HuH-7 (cell line): Measurements from ENCODE around the gene TSPYL1.
A peak's percentile ranks its signal among the peaks of the same experiment; 100 is the strongest.
"Not testable (repeated sequence)": the region's sequence is repeated elsewhere in the genome, so short reads cannot be mapped to it uniquely, and the experiment has no call there.

Experiments used
- DNase-seq: peaks from one replicate; pipeline ENCODE4 v3.0.0; 2011; ENCODE audit warnings: low spot score

Gene TSPYL1

DNA sequence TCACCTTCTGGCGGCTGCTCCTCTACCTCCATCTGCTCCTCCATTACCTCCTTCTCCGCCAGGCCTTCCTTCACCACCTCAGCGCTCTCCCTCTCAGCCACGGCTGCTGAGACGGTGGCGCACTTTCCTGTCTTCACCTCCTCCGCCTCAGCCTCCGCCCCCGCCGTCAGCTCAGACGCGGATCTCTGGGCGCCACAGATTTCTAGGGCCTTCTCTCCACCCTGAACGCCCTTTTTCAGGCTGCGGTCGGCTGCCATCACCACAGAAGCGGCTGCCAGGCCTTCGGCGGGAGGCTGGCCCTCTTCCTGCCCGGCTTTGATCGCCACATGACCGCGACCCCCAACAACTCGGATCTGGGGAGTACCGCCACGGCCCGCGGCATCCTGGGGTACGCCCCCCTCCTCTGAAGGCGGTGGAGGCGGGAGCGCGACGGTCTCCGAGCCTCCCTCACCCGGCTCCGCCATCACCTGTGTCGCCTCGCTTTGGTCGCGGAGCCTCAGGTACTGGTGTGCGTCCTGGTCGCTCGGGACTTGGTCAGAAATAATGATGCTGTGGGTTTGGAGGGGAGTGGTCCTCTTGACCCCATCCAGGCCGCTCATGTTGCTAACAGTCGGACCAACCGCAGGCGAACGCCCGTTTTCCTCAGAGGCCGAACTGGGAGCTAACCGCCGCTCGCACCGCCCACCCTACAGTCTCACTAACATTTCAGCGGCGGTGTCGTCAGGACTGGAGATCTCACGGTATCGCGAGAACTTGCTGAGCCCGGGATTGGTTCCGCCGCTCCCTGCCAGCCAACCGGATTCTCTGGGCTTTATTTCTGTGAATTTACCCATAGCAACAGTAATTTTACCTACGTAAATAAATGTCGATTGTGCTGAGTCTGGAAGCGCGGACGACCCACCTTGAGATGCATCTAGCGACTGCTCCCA, at the start of gene TSPYL1:
Gene TSPYL1, minus strand, starts transcription at position 699 of the 929 bp plus-strand sequence. Its CDS starts 100 bp downstream, at position 599.
- DNase-seq: peak; percentile 81

DNA sequence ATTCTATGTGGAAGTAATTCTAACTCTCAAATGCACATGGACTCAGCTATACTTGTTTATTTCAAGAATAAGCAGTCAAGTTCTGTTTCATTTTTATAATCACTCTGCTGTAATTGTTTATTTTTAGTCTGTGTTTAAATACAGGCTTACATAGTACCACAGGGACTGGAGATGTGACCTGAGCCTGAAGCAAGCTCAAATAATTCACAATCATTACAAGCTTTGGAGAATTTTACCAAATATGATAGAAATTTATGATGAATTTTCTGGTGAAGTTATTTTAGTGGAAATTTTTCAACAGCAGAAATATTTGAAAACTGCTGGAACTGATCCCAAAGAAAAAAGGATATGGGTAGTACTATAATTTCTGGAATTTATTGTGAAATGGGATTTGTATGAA, 49.4 kb upstream of the TSPYL1 start:
- DNase-seq: no peak

DNA sequence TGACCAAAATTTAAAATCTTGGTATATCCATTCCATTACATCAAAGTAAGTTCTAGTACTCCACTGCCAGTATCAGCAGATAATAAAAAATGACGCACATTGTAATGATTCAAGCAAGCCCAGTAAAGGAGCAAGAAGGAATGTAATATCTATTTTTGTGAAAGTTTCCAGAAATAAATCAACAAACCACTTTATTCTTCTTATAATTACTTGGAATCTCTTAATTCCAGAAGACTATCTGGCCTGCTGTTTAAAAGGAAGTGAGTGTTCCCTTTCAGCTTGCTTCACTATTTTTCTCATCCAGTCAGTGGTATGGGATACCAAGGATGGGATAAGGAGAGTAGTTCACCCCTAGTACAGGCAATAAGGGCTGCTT, 48.8 kb upstream of the TSPYL1 start:
- DNase-seq: no peak

DNA sequence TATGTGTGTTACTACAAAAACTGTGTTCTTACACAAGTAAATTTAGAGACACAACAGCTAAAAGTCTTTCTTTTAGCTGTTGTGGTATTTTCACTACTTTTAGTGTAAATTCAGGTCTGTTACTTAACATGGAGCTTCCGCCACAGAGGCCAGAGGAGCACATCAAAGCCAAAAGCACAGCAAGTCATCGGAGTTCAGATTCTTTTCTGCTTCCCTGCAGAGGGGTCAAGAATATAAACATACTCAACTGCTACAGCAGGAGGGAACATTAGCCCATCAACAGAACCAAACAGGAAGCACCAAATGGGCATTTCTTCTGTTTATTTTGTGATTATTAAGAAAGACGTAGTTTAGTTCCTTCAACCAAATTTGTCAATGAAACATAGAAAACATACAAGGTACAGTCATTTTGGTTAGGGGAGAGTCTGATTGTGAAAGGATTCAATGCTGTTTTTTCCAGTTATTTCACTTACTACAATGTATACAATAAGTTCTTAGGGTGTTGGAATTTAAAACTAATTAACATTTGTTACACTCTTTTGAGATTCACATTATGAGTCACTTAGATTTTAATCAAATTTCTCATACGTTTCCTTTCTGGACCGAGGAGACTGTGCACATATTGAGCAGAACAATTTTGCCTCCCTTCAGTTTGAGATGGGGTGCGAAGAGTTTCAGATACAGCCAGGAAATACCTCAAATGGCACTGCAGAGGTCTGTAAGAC, 48.2 kb upstream of the TSPYL1 start:
- no peak for DNase-seq

DNA sequence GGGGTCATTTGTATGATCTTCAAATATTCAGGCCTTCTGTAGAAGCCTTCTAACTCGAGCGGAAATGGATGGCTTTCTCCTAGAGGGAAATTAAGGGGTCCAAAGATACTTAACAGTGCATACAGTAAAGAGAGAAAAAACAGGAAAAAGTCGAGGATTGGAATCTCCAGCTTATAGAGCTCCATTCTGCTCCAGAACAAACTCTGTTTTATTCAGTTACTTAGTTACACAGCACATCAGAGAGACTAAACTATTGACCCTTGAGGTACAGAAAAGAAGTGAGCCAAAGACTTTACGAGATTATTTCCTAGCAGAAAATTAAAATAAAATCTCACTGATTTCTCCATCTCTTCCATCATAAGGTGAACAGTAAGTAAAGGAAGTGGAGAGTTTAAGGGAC, 47.3 kb upstream of the TSPYL1 start:
- DNase-seq: no peak

DNA sequence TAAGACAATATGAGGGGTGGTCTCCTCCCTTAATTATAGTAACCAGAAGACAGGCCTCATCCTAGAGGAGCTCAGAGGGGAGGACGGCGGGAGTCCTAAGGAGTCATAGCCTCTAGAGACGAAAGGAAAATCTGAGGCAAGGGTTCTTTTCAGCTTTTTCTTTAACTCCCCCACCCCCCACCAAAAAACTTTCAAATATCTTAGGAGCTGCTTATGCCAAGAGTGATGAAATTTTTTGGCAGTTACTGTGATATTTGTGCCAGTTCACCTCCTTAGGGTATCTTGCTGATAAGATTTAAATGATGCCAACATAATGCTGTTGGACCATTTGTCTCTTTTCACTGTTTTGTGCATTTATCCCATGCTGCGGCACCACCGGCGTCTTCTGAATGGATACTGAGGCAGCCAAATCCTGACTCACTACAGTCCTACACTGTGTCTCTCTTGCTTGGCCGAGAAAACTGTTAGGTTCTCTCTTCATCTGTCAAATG, 46.5 kb upstream of the TSPYL1 start:
- DNase-seq: no peak

DNA sequence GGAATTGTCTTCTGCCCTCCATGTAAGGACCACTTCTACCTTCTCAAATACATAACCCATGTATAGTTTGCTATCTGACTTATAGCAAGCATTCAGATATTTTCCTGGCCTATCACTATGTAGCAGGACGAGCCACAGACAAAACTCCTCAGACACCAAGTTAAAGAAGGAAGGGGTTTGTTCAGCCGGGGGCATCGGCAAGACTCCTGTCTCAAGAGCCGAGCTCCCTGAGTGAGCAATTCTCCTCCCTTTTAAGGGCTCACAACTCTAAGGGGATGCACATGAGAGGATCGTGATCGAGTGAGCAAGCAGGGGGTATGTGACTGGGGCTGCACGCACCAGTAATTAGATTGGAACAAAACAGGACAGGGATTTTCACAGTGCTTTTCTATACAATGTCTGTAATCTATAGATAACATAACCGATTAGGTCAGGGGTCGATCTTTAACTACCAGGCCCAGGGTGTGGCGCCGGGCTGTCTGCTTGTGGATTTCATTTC, 46.0 kb upstream of the TSPYL1 start:
- DNase-seq: not testable (repeated sequence)

DNA sequence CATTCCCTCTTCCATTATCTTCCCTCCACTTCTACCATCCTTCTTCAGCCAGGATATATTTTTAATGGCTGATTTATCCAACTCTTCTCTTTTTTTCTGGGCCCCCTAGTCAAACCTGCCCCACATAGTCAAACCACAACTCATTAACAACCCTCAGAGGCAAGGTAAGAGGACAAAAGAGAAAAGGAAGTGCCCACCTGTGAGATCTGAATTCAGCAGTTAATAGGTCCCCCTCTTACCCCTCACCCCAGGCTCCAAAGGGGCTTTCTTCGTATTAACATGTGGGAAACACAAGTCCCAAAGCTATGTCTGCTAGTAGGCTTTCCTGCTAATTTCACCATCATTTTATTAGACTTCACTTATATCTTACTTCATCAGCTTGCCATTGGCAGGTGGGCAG, 44.1 kb upstream of the TSPYL1 start:
- DNase-seq: no peak

DNA sequence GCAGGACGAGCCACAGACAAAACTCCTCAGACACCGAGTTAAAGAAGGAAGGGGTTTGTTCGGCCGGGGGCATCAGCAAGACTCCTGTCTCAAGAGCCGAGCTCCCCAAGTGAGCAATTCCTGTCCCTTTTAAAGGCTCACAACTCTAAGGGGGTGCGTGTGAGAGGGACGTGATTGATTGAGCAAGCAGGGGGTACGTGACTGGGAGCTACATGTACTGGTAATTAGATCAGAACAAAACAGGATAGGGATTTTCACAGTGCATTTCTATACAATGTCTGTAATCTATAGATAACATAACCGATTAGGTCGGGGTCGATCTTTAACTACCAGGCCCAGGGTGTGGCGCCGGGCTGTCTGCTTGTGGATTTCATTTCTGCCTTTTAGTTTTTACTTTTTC, 42.2 kb upstream of the TSPYL1 start:
- DNase-seq: not testable (repeated sequence)

DNA sequence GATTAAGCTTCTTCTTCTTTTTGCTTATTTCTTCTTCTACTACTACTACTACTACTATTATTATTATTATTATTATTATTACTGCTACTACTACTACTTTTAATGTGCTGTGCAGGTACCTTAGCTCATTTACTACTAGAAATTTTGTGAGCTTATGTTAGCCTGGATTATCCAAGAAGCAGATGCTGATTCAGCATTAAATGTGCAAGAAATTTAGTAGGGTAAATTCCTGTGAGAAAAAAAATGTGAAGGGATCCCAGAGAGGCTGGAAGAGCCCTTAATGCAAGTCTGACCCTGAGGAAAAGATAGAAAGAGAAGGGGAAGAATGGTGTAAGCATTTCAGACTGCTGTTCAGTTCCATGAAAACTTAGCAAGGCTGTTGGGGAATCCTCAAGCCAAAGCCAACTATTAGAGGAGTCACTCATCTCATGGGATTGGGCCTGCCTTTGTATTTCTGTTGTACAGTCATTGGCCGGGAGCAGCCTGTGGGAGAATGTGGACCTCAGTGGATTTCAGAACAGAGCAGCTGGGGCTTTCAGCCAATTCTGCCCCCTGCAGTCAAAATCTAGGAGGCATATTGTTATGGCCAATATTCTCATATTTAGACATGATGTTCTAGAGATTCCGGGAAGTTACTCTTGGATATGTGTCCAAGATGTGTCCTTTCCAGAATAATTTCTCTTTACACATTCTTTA, 37.2 kb upstream of the TSPYL1 start:
- DNase-seq: no peak

DNA sequence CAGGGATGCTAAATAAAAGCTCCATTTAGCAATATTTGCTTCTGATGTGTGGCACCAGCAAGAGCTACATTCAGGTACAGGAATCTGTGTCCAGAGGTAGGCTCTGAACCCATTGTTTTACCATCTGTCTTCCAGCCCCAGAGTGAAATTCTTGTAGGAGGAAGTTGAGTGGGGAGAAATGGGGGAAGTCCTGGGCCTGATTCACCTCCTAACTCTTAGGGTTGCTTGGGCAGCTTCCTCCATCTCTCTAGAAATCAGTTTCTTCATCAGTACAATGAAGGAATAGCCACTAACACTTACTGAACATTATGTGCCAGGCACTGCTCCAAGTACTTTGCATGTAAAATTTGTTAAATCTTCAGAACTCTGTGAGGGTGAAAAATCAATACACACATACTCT, 35.1 kb upstream of the TSPYL1 start:
- DNase-seq: no peak

DNA sequence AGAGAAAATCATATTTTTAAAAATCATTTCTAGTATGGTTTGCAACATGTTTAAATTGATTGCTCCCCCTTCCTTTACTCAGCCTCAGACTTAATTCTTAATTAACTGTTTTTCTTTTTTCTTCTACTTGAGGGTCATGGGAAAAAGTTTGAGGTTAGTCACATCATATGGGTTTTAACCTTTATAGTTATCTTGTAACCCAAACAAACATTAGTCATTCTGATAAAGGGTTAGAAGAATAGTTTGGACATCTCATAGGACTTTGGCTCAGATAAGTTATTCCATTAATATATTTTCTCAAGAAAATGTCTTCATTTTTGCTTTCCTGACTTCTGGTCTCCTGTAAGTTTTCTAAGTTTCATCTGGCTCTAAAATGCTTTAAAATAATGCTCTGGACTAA, 34.5 kb upstream of the TSPYL1 start:
- no peak for DNase-seq

DNA sequence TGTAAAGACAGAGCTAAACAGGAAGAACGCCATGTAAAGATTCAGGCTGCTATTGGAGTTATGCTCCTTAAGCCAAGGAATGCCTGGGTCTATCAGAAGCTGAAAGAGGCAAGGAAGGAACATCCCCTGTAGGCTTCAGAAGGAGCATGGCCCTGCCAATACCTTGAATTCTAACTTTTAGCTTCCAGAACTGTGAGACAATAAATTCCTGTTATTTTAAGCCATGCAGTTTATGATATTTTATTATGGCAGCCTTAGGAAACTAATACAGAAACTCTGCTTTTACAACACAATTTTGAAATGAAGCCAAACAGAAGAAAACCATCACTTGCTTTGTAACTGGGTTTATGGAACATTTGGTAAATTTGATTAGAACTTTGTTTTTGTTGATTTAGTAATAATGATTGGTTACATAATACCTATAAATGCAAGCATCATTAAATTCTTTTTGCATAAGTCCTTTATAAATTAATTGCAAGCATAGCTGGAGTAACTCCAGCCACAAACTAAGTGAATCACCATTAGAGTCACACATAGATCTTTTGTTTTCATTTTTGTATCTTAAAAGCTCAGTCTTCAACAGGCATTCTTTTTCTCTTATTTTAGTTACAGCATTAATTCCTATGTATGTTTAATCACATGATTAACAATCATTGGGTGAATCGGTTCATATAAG, 33.5 kb upstream of the TSPYL1 start:
- DNase-seq: no peak

DNA sequence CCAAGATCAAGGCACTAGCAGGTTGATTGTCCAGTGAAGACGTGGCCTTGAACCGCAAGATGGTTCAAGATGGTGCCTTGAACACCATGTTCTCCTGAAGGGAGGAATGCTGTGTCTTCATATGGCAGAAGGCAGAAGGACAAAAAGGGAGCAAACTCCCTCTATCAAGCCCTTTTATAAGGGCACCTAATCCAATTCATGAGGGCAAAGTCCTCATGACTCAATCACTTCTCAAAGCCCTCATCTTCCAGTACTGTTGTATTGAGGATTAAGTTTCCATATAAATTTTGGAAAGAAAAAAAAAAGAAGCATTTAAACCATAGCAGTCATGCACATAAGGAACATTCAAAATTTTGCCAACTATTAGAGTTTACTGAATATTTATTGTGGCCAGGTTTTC, 29.9 kb upstream of the TSPYL1 start:
- DNase-seq: no peak

DNA sequence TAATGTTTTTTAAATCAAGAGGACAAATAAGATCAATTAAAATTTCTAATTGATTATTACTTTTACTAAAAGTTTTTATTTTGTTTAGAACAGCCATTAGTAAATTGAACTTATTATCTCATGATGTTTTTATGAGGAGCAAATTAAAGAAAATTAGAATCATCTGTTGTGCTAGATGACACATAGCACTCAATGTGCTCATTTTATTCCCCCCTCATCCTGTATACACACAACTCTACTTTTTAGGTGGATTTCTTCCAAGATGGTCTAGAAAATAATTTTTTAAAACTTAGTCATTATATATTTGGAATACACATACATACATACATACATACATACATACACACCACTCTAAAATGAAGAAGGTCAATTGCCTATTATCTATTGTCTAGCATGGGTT, 29.3 kb upstream of the TSPYL1 start:
- no peak for DNase-seq

DNA sequence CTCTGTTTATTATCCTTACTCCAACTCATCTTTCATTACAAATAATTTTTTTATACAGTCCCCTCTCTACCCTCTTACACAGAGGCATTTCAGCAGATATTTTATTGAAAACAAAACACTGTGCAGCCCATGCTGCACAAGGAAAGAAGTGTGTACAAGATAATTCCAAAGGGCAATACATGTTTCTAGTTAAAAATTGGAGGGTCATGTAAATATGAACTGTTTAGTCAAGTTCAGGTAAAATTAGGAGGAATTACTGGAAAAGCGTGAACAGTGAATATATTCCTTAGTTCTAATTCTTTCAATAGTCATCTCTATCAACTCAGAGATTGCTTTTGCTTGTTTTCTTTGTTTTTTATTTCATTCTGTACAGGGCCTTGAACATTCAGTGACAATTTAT, 27.9 kb upstream of the TSPYL1 start:
- DNase-seq: no peak

DNA sequence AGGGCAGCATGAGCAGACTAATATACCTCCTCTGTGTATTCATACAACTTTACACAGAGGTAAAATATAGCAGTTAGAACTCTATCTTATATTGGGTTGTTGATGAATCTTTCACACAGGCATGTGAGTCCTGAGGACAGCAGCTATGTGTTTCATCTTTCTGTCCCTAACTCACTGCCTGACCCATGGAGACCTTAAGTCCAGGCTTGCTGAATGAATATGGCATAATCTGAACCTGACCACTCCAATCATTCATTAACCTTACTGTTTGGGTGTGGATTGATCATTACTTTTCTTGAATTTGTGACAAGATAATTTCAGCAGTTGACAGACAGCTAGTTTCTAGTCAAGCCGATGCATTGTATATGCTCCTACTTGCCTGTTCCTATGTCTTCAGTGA, 27.3 kb upstream of the TSPYL1 start:
- DNase-seq: no peak

DNA sequence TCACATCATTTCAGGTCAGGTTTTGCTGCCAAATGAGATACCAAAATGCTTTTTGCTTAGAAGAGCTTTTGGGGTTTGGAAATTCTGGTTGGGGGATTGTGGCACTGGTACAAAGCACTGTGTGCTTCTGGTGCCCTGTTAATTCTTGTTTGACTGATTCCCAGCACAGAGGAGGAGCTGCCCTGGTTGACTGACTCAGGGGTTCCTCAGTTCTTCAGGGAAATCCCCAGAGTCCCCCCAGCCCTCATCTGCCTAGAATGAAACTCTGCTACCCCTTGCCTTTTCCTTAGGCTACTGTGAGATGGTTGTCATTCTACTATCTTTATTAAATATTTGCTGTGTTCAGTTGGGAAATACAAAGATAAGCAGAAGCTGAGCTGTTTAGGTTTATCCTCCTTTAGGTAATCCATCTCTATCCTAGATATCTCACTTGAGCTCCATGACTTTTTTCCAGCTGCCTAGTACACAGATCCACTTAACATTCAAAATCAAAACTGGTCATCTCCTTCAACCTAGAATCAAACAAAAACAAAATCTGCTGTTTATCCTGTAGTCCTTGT, 24.9 kb upstream of the TSPYL1 start:
- DNase-seq: no peak

DNA sequence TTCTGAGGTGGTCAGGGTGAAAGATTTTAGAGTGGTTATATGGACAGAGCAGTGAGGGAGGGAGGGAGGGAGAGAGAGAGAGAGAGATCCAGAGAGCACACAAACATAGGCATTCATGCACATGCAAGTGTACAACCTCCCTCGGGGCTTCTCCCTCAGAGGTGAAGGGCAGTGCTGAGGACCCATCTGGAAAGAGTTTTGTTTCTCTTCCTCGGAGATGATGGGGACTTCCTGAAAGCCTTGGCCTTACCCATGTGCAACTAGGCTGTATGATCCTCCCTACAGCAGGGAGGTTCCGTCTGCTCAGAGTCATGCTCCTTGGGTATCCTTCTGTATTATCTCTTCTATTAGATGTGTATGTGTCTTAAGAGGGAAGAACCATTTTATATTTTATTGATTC, 21.4 kb upstream of the TSPYL1 start:
- DNase-seq: no peak

DNA sequence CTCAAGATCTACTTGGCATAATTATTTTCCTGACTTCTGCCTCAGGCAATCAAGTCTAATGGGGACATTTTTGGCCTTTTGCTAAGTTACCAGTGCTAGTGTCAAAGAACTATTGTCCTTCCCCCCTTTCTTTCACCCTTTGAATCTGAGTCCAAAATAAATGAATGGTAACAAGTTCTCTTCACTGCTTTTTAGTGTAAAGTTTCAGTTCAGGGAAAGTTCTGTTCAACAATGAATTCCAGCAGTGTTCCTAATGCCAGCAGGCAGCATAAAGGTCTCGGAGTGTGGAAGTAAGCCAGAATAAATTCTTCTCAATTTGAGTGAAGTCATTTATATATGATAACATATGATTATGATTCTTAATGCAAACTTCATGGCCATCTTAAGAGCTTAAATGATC, 20.8 kb upstream of the TSPYL1 start:
- no peak for DNase-seq

DNA sequence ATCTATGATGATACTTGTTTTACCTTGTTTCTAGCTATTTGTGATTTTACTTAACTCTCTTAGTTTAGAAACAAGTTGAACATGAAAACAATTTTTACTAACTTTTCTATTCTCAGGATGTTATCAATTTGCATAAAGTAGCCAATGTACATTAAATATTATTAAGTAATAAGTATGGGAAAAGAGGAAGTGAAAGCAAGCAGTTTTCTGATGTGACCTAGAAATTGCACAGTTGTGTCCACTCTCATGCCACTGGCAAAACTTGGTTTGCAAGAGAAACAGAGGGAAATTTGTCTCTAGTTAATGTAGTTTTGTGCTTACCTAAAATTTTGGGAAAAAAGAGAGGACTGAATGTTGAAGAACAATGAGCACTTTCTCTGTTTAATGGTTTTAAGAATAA, 19.2 kb upstream of the TSPYL1 start:
- no peak for DNase-seq

DNA sequence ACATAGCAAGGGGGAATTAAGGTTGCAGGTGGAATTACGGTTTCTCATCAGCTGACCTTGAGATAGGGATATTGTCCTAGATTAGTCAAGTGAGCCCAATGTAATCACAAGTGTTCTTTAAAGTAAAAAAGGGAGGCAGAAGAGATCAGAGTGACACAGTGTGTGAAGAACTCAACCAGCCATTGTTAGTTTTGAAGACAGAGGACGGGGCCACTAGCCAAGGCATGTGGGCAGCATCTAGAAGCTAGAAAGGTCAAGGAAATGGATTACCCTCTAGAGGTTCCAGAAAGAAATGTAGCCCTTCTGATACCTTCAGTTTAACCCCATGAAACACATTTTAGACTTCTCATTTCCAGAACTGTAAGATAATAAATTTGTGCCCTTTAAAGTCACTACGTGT, 18.5 kb upstream of the TSPYL1 start:
- DNase-seq: no peak
